ENCODE results near the gene AGAP3.

DNA sequence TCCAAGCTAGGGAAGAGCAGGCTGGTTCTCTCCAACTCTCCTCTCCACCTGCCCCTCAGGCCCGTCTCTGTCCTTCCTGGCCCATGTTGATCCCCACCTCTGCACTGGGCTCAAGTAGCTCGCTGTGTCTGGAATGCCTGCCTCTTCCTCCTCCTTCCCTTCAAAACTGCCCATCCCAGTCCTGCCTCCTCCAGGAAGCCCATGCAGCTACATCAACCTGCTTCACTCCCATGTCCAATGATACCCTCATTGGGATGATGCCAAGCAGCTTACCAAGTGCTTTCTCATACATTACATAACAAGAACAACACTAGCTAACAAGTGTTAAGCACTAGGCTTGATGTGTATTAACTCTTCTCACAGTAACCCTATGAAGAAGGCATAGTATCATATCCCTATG lies 92.6 kb downstream of the AGAP3 start:
- TF ChIP-seq, protein P1, sequence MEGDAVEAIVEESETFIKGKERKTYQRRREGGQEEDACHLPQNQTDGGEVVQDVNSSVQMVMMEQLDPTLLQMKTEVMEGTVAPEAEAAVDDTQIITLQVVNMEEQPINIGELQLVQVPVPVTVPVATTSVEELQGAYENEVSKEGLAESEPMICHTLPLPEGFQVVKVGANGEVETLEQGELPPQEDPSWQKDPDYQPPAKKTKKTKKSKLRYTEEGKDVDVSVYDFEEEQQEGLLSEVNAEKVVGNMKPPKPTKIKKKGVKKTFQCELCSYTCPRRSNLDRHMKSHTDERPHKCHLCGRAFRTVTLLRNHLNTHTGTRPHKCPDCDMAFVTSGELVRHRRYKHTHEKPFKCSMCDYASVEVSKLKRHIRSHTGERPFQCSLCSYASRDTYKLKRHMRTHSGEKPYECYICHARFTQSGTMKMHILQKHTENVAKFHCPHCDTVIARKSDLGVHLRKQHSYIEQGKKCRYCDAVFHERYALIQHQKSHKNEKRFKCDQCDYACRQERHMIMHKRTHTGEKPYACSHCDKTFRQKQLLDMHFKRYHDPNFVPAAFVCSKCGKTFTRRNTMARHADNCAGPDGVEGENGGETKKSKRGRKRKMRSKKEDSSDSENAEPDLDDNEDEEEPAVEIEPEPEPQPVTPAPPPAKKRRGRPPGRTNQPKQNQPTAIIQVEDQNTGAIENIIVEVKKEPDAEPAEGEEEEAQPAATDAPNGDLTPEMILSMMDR (conservative IDR thresholded peaks at IDR 0.05; ENCODE audit: low read depth, low read length), result no peak
- TF ChIP-seq EZH2 (IDR thresholded peaks at IDR 0.05; ENCODE audit: borderline replicate concordance, low read depth, low read length, poor library complexity, severe bottlenecking), result no peak
